Nucleus accumbens (tissue), 56 donors: ENCODE data around the gene PROX2.

Experiments used
- DNase-seq, 56 donors: peaks; one replicate each; lab custom pipeline; 2025; lab: John Stamatoyannopoulos, UW

Gene PROX2

GRCh38 chr14:74848768-74849167, 27.2 kb downstream of the PROX2 start:
- DNase-seq = no peak

- DNase-seq = no peak
Measured at GRCh38 chr14:74846968-74847665, 28.8 kb downstream of the PROX2 start.

GRCh38 chr14:74846168-74846567, 29.8 kb downstream of the PROX2 start:
- DNase-seq = no peak

GRCh38 chr14:74843653-74844052, 32.3 kb downstream of the PROX2 start:
- no peak for DNase-seq

- DNase-seq = no peak
Measured at GRCh38 chr14:74841230-74842207, 34.4 kb downstream of the PROX2 start.

- no peak for DNase-seq
Measured at GRCh38 chr14:74840603-74841030, 35.3 kb downstream of the PROX2 start.

- no peak for DNase-seq
Measured at GRCh38 chr14:74838166-74838565, 37.8 kb downstream of the PROX2 start.

GRCh38 chr14:74836251-74836960, 39.5 kb downstream of the PROX2 start:
- no peak for DNase-seq

GRCh38 chr14:74835645-74836250, 40.2 kb downstream of the PROX2 start:
- no peak for DNase-seq

GRCh38 chr14:74834692-74835392, 41.1 kb downstream of the PROX2 start:
- no peak for DNase-seq

GRCh38 chr14:74832849-74833248, 43.1 kb downstream of the PROX2 start:
- no peak for DNase-seq

GRCh38 chr14:74829251-74829650, 46.7 kb downstream of the PROX2 start:
- no peak for DNase-seq

- no peak for DNase-seq
Measured at GRCh38 chr14:74826574-74826973, 49.4 kb downstream of the PROX2 start.
